Suprapubic skin (tissue), 4 donors: ENCODE data around the gene LMOD1. TPM values are rescaled to one million over a fixed set of nuclear protein-coding genes. Genes with fewer than 3 reads are reported as not detected.

Experiments used
- DNase-seq, 2 donors: peaks; one replicate each; pipeline ENCODE4 v3.0.0-alpha.2; 2019; ENCODE audit warnings: low spot score in 2 of 2
- H3K27ac ChIP-seq: fragments of 200-600 bp; sonication (generic); one replicate; pipeline ENCODE4 v1.5.1; 2019
- H3K27me3 ChIP-seq: fragments of 200-600 bp; sonication (generic); one replicate; pipeline ENCODE4 v1.5.1; 2019
- H3K36me3 ChIP-seq: fragments of 200-600 bp; sonication (generic); one replicate; pipeline ENCODE4 v1.5.1; 2019
- H3K4me1 ChIP-seq: fragments of 200-600 bp; sonication (generic); one replicate; pipeline ENCODE4 v1.5.1; 2019
- H3K4me3 ChIP-seq: fragments of 200-600 bp; sonication (generic); one replicate; pipeline ENCODE4 v1.5.1; 2019; ENCODE audit warnings: mild to moderate bottlenecking
- H3K9me3 ChIP-seq: fragments of 200-600 bp; sonication (generic); one replicate; pipeline ENCODE4 v1.5.1; 2019
- CTCF ChIP-seq, 2 donors: fragments of 200-600 bp in 1 of 2; fragments of 450-650 bp in 1 of 2; sonication (generic) in 1 of 2; IDR thresholded peaks; one replicate each; pipeline ENCODE4 v1.5.1; 2016 to 2019; ENCODE audit warnings: antibody characterized with exemption in 2 of 2, mild to moderate bottlenecking in 1 of 2, moderate library complexity in 1 of 2
- EP300 ChIP-seq: sonication (generic); formaldehyde crosslinking; IDR thresholded peaks from one replicate; pipeline ENCODE4 v1.6.1; 2017; ENCODE audit warnings: antibody characterized with exemption
- POLR2A ChIP-seq, 2 donors: fragments of 450-650 bp; IDR thresholded peaks; one replicate each; pipeline ENCODE4 v1.6.1; 2017; ENCODE audit warnings: antibody characterized with exemption in 2 of 2, mild to moderate bottlenecking in 2 of 2, moderate library complexity in 2 of 2
- POLR2AphosphoS5 ChIP-seq, 3 donors: sonication (generic); formaldehyde crosslinking; IDR thresholded peaks; one replicate each; pipeline ENCODE4 v1.6.1; 2017; ENCODE audit warnings: antibody characterized with exemption in 3 of 3
- WGBS: methylation state at CpG from one replicate; pipeline ENCODE4 v1.1.5; 2018; 5-methylcytosine and 5-hydroxymethylcytosine counted together
- total RNA-seq, 4 donors: library from RNA; depleted of rRNA; stranded (reverse); fragments of >200 nt; gene quantifications; one replicate each; pipeline ENCODE4 v1.1.0, GENCODE V29; 2016

The LMOD1 gene
- total RNA-seq, 4 donors from 2014 or later, result 13.0 to 29.9 (median 18.1) TPM

GRCh38 chr1:201939148-201939547, 7.2 kb downstream of the LMOD1 start:
- H3K27ac ChIP-seq, result no peak overlapping the region
- H3K9me3 ChIP-seq, result no peaks in the 10 kb centered on the region
- H3K27me3 ChIP-seq, result no peaks in the 10 kb centered on the region
- H3K4me3 ChIP-seq, result no peak overlapping the region
- DNase-seq, result no peak
- no peaks in the 10 kb centered on the region for H3K36me3 ChIP-seq
- no peaks in the 10 kb centered on the region for H3K4me1 ChIP-seq
- TF ChIP-seq POLR2AphosphoS5 (IDR thresholded peaks at IDR 0.05) (no peak), POLR2A (IDR thresholded peaks at IDR 0.05) (no peak), EP300 (no peak), CTCF (IDR thresholded peaks at IDR 0.05) (no peak)
- WGBS, result 44% methylated on average over 4 of the region's 4 CpGs

- 53% methylated on average over 4 of the region's 4 CpGs for WGBS
- no peaks in the 10 kb centered on the region for H3K27me3 ChIP-seq
- H3K27ac ChIP-seq, result no peak overlapping the region
- no peak for DNase-seq
- no peak for TF ChIP-seq EP300
- TF ChIP-seq POLR2A (IDR thresholded peaks at IDR 0.05), result no peak
- no peak for TF ChIP-seq POLR2AphosphoS5 (IDR thresholded peaks at IDR 0.05)
- no peak for TF ChIP-seq CTCF (IDR thresholded peaks at IDR 0.05)
- no peak overlapping the region for H3K4me3 ChIP-seq
- H3K4me1 ChIP-seq, result no peaks in the 10 kb centered on the region
- no peaks in the 10 kb centered on the region for H3K36me3 ChIP-seq
- H3K9me3 ChIP-seq, result no peaks in the 10 kb centered on the region
Measured at GRCh38 chr1:201938440-201939035, 7.8 kb downstream of the LMOD1 start.

- Histone ChIP-seq H3K4me1 (no peaks in the 10 kb centered on the region), H3K27ac (no peak overlapping the region), H3K27me3 (no peaks in the 10 kb centered on the region), H3K9me3 (no peaks in the 10 kb centered on the region), H3K4me3 (no peak overlapping the region), H3K36me3 (no peaks in the 10 kb centered on the region)
- DNase-seq, result no peak
- TF ChIP-seq POLR2AphosphoS5 (IDR thresholded peaks at IDR 0.05), result no peak
- TF ChIP-seq POLR2A (IDR thresholded peaks at IDR 0.05), result no peak
- TF ChIP-seq CTCF (IDR thresholded peaks at IDR 0.05), result no peak
- TF ChIP-seq EP300, result no peak
- WGBS, result 53% methylated on average over 5 of the region's 5 CpGs
Measured at GRCh38 chr1:201937624-201938213, 8.6 kb downstream of the LMOD1 start.

- Histone ChIP-seq H3K9me3 (no peaks in the 10 kb centered on the region), H3K4me1 (no peaks in the 10 kb centered on the region), H3K4me3 (no peak overlapping the region), H3K27ac (no peak overlapping the region), H3K36me3 (no peaks in the 10 kb centered on the region), H3K27me3 (no peaks in the 10 kb centered on the region)
- WGBS, result 50% methylated on average over 5 of the region's 5 CpGs
- TF ChIP-seq POLR2AphosphoS5 (IDR thresholded peaks at IDR 0.05), result no peak
- TF ChIP-seq EP300, result no peak
- no peak for TF ChIP-seq POLR2A (IDR thresholded peaks at IDR 0.05)
- TF ChIP-seq CTCF (IDR thresholded peaks at IDR 0.05), result no peak
- no peak for DNase-seq
Measured at GRCh38 chr1:201933840-201934430, 12.4 kb downstream of the LMOD1 start.

- Histone ChIP-seq H3K27ac (no peak overlapping the region), H3K27me3 (no peaks in the 10 kb centered on the region), H3K9me3 (no peaks in the 10 kb centered on the region), H3K36me3 (no peaks in the 10 kb centered on the region), H3K4me3 (no peak overlapping the region), H3K4me1 (no peaks in the 10 kb centered on the region)
- DNase-seq, result no peak
- 79% methylated on average over 5 of the region's 5 CpGs for WGBS
- TF ChIP-seq CTCF (IDR thresholded peaks at IDR 0.05) (no peak), POLR2A (IDR thresholded peaks at IDR 0.05) (no peak), EP300 (no peak), POLR2AphosphoS5 (IDR thresholded peaks at IDR 0.05) (no peak)
Measured at GRCh38 chr1:201930803-201931202, 15.5 kb downstream of the LMOD1 start.
